ENCODE measurements around the gene B4GALT2. TPM values are rescaled to one million over a fixed set of nuclear protein-coding genes. Genes with fewer than 3 reads are reported as not detected.

The B4GALT2 gene
- total and polyA plus RNA-seq, 9 of the 15 experiments (the other 6 are each of a cell fraction or from before 2014, with no cell fraction given): 1.3 to 86.8 (median 43.8) TPM

DNA sequence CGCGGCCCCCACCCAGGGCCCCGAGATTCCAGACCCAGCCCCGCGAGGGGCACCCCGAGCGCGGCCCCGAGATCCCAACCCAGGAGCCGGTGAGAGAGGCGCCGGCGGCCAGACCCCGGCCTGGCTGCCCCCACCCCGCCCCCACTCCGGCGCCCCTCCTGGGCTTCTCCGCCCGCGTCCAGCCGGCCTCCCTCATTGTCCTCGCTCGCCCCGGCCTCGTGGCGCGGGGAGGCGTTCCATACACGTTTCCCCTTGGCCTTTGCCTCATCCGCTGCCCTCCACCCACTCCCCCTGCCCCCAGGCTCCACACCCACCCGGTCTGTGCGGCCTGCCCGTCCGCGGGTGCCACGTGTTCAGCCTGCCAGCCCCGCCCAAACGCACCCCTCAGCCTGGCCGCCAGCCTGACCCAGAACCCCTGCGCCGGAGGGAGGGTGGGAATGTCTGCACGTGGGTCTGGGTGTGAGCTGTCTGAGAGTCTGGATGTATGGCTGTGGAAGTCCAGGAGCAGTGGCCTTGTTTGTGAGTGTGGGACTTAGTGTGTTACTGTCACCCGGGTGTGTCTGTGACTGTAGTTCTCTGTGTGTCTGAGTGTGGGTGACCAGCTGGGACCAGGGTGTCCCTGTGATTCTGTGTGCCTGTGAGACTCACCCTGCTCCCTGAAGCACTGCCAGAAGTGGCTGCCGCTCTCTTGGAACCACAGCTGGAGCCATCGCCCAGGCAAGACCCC lies 681 bp downstream of the B4GALT2 start (continued):
- TF ChIP-seq THRAP3 (IDR thresholded peaks at IDR 0.05; ENCODE audit: borderline replicate concordance) (no peak), HNRNPL (IDR thresholded peaks at IDR 0.05; ENCODE audit: low read depth, low read length) (no peak), PCBP2 (IDR thresholded peaks at IDR 0.05; ENCODE audit: low read depth, low read length, poor library complexity, severe bottlenecking) (no peak), PPARD (CRISPR knock-in tag; IDR thresholded peaks at IDR 0.05) (no peak), NR2C2 (CRISPR knock-in tag; IDR thresholded peaks at IDR 0.05) (no peak), NR2C2 (tag; IDR thresholded peaks at IDR 0.05) (no peak), ZNF830 (CRISPR knock-in tag; IDR thresholded peaks at IDR 0.05) (no peak), ZEB2 (IDR thresholded peaks at IDR 0.05) (no peak), KLF1 (tag; IDR thresholded peaks at IDR 0.05) (no peak), ELF4 (CRISPR knock-in tag; IDR thresholded peaks at IDR 0.05) (no peak), ZBED1 (IDR thresholded peaks at IDR 0.05) (no peak), MAFK (IDR thresholded peaks at IDR 0.05; ENCODE audit: low read length) (no peak), ZNF644 (tag; IDR thresholded peaks at IDR 0.05; ENCODE audit: low read depth) (no peak), ZNF431 (CRISPR knock-in tag; IDR thresholded peaks at IDR 0.05) (no peak), ZNF316 (IDR thresholded peaks at IDR 0.05) (no peak), DACH1 (IDR thresholded peaks at IDR 0.05; ENCODE audit: partially characterized antibody) (peak; percentile 23), HDAC8 (tag; IDR thresholded peaks at IDR 0.05) (no peak), ZBTB7A (IDR thresholded peaks at IDR 0.05; ENCODE audit: borderline replicate concordance, control insufficient read depth, low read depth, low read length) (peak; percentile 20; the same call in 1 of the 2 replicates), BHLHE40 (IDR thresholded peaks at IDR 0.05; ENCODE audit: low read length) (peak; percentile 44; the same call in 1 of the 2 replicates), SAP30 (IDR thresholded peaks at IDR 0.05; ENCODE audit: borderline replicate concordance, insufficient read depth, low read depth, low read length, poor library complexity, severe bottlenecking) (peak; percentile 90)
- TF ChIP-seq, protein P1, sequence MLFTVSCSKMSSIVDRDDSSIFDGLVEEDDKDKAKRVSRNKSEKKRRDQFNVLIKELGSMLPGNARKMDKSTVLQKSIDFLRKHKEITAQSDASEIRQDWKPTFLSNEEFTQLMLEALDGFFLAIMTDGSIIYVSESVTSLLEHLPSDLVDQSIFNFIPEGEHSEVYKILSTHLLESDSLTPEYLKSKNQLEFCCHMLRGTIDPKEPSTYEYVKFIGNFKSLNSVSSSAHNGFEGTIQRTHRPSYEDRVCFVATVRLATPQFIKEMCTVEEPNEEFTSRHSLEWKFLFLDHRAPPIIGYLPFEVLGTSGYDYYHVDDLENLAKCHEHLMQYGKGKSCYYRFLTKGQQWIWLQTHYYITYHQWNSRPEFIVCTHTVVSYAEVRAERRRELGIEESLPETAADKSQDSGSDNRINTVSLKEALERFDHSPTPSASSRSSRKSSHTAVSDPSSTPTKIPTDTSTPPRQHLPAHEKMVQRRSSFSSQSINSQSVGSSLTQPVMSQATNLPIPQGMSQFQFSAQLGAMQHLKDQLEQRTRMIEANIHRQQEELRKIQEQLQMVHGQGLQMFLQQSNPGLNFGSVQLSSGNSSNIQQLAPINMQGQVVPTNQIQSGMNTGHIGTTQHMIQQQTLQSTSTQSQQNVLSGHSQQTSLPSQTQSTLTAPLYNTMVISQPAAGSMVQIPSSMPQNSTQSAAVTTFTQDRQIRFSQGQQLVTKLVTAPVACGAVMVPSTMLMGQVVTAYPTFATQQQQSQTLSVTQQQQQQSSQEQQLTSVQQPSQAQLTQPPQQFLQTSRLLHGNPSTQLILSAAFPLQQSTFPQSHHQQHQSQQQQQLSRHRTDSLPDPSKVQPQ (CRISPR knock-in tag; IDR thresholded peaks at IDR 0.05; ENCODE audit: borderline replicate concordance): no peak
- TF ChIP-seq, protein P2, sequence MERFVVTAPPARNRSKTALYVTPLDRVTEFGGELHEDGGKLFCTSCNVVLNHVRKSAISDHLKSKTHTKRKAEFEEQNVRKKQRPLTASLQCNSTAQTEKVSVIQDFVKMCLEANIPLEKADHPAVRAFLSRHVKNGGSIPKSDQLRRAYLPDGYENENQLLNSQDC (CRISPR knock-in tag; IDR thresholded peaks at IDR 0.05): no peak
- TF ChIP-seq, protein P3, sequence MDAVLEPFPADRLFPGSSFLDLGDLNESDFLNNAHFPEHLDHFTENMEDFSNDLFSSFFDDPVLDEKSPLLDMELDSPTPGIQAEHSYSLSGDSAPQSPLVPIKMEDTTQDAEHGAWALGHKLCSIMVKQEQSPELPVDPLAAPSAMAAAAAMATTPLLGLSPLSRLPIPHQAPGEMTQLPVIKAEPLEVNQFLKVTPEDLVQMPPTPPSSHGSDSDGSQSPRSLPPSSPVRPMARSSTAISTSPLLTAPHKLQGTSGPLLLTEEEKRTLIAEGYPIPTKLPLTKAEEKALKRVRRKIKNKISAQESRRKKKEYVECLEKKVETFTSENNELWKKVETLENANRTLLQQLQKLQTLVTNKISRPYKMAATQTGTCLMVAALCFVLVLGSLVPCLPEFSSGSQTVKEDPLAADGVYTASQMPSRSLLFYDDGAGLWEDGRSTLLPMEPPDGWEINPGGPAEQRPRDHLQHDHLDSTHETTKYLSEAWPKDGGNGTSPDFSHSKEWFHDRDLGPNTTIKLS (IDR thresholded peaks at IDR 0.05; ENCODE audit: borderline replicate concordance, low read depth): peak; percentile 50; the same call in 1 of the 2 replicates

All from K562 (cell line).